HG03442 (cell line): ENCODE measurements around the gene RNF19B.
"Not testable (repeated sequence)": the region's sequence is repeated elsewhere in the genome, so short reads cannot be mapped to it uniquely, and the experiment has no call there.

Experiments
- ATAC-seq: cut with Tn5 transposase; IDR thresholded peaks from one replicate; pipeline ENCODE4 v1.9.1; 2021; ENCODE audit warnings: mild to moderate bottlenecking, moderate library complexity; ENCODE audit not compliant: unreplicated experiment

RNF19B gene

DNA sequence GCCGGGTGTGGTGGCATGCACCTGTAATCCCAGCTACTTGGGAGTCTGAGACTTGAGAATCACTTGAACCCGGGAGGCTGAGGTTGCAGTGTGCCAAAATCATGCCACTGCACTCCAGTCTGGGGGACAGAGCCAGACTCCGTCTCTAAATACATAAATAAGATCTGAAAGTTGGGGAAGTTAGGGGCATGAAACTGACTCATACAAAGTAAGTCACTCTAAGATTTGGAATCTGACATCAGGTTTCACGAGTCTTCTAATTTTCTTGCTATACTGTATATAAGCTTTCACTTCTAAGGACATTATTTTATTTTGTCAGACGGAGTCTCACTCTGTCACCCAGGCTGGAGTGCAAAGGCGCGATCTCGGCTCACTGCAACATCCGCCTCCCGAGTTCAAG, 30.1 kb downstream of the RNF19B start:
- ATAC-seq: no peak

DNA sequence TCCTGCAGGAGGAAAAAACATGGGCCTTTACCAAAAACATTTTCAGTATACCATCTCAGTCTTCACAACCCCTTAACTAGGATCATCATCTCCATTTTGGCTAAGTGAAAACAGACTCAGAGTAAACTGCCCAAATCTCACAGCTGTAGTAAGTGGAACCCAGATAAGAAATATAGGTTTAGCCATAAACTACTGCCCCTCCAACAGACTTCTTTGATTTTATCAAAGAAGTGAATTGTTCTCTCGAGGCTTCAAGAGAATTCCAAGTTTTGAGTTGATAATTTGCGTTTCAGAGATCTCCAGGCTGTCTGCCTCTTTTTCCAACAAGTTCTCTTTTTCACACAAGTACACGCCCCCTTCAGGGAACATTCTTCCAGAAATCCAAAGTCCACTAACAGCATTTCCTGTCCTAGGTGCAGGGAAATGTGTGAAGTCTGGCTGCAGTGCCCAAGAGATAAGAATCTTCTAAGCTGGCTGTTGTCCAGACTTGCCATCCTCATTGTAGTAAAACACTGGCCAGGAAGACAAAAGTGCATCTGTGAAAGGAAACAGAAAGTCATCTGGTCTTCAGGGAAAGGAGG, 30.8 kb downstream of the RNF19B start:
- ATAC-seq: no peak

DNA sequence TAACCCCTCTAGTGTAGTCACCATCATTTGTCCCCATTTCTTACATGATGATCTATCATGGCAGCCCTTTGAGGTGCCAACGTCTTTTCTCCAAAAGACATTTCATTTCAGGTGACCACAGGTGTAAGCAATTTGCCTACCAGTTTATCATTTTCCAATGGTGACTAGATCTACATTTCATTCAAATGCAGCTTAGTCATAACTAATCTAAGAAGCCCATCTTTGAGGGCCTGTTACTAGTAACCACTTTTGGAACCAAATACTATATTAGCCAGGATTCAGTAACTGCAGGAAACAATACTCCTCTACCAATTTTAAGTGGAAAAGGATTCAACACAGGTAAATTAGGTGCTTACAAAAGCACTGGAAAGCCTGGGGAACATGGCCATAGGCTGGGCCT, 32.8 kb downstream of the RNF19B start:
- no peak for ATAC-seq

GRCh38 chr1:32929366-32929765, 35.2 kb downstream of the RNF19B start:
- ATAC-seq: no peak

DNA sequence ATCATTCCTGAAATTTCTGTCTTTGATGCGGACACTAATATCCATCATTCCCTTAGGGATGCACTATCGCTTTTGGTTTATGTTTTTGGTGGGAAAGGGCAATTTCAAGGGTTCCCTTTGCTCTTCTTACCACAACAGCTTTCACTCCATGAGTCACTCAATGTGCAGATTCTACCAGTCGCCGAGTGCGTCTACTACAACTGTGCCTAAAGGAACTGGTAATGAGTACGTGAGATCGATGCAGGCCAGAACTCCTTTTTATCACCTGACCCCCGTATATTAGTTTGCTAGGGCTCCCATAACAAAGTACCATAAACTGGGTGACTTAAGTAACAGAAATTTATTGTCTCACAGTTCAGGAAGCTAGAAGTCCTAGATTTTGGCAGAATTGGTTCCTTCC, 35.9 kb downstream of the RNF19B start:
- no peak for ATAC-seq

DNA sequence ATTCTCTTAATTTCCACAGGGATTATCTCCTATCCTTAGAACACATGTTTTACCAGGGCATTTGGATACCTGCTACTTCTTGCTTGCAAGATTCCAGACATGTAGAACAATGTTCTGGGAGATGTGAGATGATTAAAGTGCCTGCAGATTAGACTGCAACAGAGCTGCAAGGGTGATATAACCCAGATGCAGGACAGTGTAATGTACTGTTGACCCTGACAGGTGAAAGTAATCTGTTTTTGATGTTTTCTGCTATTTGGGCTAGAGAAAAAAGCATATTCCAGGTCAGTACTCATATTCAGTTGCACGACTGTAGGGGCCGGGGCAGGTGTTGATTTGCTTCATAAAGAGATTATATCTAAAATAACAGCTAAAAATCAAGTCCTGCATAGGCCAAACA, 36.3 kb downstream of the RNF19B start:
- ATAC-seq: no peak

GRCh38 chr1:32927441-32927840, 37.2 kb downstream of the RNF19B start:
- ATAC-seq: no peak

DNA sequence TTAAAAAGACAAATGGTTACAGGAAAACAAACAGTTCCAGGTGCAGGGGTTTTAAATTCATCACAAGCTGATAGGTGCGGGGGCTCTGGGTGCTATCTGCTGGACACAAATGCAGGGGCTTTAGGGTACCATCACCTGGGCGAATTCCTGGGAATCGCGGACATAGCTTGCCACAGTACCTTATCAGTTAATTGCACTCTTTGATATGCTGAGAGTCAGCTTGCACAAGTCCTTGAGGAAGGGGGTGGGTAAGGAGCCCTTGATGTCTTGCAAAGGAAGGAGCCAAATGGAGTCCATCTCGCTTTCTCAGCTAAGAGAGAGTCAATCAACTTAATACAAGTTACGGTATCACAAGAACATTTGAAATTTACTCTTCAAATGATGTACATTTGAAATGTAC, 38.0 kb downstream of the RNF19B start:
- no peak for ATAC-seq

DNA sequence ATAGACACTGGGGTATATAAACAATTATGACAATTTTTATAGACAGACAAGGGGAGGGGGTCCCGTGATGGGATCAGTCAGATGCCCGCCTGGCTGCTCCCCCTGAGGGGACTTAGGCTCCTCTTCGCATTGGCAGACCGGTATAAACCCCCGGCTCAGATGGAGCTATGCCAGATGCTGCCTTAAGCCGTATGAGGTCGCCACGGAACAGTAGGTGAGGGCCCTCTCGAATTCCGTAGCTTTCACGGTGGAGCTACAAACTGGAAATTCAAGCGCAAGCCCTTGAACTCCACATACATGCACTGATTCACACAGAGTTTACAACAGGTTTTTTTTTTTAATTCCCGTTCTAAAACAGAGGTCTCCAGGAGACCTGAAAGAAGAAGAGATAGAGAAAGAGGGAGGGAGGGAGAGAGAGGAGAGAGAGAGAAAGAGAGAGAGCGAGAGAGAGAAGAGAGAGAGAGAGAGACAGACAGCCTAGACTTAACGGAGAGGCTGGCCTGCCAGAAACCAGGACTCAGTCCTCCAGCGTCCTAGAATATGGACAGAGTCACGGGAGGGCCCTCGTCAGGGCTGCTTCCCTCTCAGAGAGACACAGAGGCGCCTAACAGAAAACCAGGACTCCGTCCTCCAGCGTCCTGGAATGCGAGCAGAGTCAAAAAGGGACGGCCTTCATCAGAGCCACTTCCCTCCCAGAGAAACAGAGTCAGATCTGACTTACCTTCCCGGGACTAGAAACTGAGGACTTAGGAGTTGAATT, 39.0 kb downstream of the RNF19B start:
- no peak for ATAC-seq

- no peak for ATAC-seq
These were observed 39.7 kb downstream of the RNF19B start for GRCh38 chr1:32924881-32925344.

DNA sequence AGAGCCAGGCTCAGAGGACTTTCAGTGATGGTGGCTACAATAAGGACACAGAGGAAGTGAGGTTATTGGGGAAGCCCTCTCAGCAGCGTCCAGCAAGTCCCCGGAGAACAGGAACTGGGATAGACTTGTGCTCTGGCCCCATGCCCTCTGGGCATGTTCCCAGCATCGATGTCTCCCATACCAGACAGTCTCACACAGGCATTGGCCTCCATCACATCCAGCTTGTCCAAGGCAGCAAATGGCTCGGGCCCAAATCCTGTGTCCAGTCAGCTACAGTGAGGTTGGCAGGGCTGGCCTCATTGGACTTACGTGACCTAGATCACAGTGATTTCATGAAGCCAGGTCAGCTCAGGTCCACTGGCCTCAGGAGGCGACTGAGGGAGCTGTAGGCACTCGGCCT, 43.8 kb downstream of the RNF19B start:
- no peak for ATAC-seq

- no peak for ATAC-seq
These were observed 44.5 kb downstream of the RNF19B start for GRCh38 chr1:32919811-32920733.

- ATAC-seq: no peak
These were observed 46.4 kb downstream of the RNF19B start for GRCh38 chr1:32918179-32918578.

- ATAC-seq: no peak
These were observed 47.1 kb downstream of the RNF19B start for GRCh38 chr1:32917521-32917920.

- ATAC-seq: no peak
These were observed 48.6 kb downstream of the RNF19B start for GRCh38 chr1:32915766-32916706.

DNA sequence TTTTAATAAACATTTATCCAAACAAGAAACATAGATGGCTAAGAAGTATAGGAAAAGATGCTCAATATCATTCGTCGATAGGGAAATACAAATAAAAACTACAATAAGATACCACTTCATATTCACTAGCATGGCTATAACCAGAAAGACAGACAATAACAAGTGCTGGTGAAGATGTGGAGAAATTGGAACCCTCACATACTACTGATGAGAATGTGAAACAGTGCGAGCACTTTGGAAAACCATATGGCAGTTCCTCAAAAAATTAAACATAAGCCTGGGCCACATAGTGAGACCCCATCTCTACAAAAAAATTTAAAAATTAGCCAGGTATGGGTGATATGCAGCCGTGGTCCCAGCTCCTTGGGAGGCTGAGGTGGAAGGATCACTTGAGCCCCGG, 54.3 kb downstream of the RNF19B start:
- ATAC-seq: no peak

GRCh38 chr1:32907435-32907834, 57.2 kb downstream of the RNF19B start:
- no peak for ATAC-seq

DNA sequence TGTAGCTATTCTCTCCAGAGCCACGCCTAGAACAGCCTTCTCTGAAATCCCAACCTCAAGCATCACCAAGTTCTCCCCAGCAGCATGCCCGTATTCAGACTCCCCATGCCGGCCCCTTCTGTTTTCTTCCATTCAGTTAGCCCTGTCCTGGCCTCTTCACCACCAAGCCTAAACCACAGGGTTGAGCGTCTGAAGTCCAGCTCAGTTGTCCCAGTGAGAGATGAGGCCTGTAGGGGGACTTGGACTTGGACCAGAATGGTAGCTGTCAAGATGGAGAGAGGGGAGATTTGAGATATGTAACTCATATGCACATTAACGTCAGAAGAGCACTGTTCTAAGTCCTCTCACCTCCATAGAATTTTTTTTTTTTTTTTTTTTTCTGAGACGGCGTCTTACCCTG, 58.0 kb downstream of the RNF19B start:
- no peak for ATAC-seq

DNA sequence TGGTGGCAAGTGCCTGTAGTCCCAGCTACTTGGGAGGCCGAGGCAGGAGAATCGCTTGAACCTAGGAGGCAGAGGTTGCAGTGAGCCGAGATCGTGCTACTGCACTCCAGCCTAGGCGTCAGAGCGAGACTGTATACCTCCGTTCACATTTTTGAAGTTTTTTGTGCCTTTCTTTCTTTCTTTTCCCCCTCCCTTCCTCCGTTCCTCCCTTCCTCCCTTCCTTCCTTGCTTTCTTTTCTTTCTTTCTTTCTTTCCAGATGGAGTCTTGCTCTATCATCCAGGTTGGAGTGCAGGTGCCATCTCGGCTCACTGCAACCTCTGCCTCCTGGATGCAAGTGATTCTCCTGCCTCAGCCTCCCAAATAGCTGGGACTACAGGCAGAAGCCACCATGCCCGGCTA, 59.0 kb downstream of the RNF19B start:
- ATAC-seq: not testable (repeated sequence)

- no peak for ATAC-seq
These were observed 59.8 kb downstream of the RNF19B start for GRCh38 chr1:32904797-32905196.
